Prostate gland (tissue), 2 donors: Measurements from ENCODE around the gene PDE6G.

Experiments
- CTCF ChIP-seq, 4 experiments: fragments of 200-600 bp in 2 of 4; fragments of 450-650 bp in 2 of 4; sonication (generic) in 2 of 4; IDR thresholded peaks; 1 replicate in 3 of 4; 2 replicates in 1 of 4; pipeline ENCODE4 v1.5.1; 2016 to 2019; ENCODE audit warnings: antibody characterized with exemption in 4 of 4, mild to moderate bottlenecking in 2 of 4, moderate library complexity in 2 of 4
- POLR2A ChIP-seq: fragments of 450-650 bp; IDR thresholded peaks from one replicate; pipeline ENCODE4 v1.6.1; 2016; ENCODE audit warnings: antibody characterized with exemption, mild to moderate bottlenecking

- no peak for TF ChIP-seq CTCF (IDR thresholded peaks at IDR 0.05)
- TF ChIP-seq POLR2A = no peak
These were observed 493 bp upstream of the PDE6G start for GRCh38 chr17:81656835-81657234.
